CD4-positive, alpha-beta T cell treated with Interleukin-15 for 1 hour (primary cell): ENCODE results near the gene TRIAP1.
"Not testable (repeated sequence)": the region's sequence is repeated elsewhere in the genome, so short reads cannot be mapped to it uniquely, and the experiment has no call there.

ENCODE experiments used
- DNase-seq: peaks from one replicate; pipeline ENCODE4 v3.0.0-alpha.2; 2020

The TRIAP1 gene

DNA sequence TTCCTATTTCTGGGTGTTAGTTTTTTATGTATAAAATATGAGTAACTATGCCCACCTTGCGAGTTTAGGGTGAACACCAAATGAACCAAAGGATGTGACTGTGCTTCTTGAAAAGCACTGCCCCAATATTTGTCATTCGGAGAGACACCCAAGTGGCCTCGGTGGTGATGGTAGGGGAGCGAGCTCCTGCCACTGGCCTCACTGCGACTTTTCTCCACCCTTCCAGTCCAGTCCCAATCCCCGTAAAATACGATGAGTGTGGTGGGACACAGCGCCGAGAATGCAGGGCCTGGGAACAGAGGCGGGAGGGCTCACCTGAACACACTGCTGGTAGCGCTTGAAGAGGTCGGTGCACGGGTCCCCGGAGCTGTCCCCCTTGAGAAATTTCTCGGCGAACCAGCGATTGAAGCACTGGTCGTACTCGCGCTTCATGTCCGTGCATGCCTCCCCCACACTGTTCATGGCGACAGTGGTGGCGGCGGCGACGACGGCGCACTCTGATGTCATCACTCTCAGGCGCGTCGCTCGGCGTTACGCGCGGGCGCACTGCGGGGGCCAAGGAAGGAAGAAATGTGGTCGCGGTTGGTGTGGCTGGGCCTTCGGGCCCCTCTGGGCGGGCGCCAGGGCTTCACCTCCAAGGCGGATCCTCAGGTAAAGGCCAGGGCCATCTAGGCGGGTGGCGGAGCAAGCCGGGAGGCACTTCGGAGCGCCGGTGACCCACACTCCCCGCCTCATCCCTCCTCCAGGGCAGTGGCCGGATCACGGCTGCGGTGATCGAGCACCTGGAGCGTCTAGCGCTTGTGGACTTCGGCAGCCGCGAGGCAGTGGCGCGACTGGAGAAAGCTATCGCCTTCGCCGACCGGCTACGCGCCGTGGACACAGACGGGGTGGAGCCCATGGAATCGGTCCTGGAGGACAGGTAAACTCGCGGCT lies at the start of gene TRIAP1, which contains the start of gene GATC:
TRIAP1 (minus strand) TSS at position 474 of the 933 bp plus-strand sequence; CDS start at position 462, 12 bp downstream.
GATC (plus strand) TSS at position 534 of the 933 bp plus-strand sequence; CDS start at position 571, 37 bp downstream.
- peak; percentile 85 for DNase-seq

DNA sequence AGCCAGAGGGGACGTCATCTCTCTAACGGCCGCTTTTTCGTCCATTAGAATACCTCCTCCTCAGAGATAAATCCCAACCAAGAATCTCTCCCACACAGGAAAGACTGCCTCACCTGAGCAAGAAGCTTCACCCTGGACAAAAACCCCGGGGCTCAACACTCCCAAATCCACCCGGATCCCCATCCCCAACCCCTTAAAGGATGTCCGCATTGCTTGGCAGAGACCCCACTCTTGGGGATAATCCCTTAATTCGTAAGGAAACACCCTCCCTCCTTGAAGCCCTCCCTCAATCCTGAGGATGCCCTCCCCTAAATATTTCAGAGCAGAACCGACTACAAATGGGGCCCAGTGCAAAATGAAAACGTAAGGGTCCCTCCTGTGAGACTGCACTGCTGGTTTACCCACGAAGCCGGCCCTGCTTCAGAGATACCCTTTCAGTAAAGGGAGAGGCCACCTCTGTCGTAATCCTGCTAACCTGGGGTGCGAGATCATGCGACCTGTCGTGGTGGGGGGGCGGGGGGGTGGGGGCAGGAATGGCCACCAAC lies 49.1 kb upstream of the TRIAP1 start:
- no peak for DNase-seq

DNA sequence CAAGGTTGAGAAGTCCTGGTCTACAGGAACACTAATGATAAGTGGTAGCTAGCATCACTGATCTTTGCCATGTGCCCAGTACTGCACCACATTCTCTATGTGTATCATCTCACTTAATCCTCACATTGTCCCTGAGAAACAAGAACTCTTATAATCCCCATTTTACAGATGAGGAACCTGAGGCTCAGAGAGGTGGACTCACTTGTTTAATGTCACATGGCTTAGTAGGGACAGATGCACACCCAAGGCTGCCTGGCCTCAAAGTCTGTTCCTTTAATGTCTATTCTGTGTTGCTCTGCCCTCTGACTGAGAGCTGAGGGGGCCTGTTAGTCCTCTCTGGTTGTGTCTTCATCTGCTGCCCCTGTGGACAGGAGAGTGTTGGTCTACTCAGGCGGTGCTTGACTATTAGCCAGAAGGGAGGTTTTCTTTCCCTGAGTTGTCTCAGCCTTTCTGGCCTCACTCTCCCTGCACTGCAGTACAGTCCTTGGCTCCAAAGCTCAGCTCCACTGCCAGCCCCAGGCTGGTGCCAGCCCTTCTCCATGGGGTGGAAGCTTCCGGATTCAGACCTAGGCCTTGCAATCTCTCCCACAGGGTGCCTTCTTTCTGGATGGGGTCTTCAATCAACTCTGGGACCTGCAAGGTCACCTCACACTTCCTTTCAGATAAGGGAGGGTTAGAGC lies 44.8 kb upstream of the TRIAP1 start:
- no peak for DNase-seq

DNA sequence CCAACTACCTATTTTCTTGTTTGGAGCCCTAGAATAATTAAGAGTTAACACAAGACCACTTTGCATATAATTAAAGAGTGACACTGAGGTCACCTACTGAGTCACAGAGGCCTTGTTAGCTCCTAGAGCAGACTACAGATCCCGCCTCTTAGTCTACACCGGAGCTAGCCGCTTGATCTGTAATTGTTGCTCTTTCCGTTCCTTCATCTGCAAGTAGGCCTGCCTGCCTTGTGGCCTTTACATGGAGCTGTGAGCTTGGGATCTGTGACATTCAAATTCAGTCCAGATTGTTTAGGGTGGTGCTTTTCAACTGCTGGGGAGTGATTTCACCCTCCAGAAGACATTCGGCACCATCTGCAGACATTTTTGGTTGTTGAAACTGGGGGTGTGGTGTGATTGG lies 44.1 kb upstream of the TRIAP1 start:
- no peak for DNase-seq

DNA sequence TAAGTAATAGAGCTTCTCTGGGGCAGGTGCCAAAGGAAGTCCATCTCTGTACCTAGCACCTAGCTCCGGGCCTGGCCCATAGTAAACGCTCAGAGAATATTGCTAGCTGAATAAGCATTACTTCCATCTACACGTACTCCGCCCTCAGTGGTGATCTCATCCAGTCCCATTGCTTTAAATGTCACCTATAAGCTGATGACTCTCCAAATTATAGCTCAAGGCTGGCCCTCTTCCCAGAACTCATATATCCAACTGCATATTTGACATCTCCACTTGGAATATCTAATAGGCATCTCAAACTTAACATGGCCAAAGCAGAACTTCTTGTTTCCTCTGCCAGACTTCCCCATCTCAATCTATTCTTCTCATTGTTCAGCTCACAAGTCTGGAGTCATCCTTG lies 42.8 kb upstream of the TRIAP1 start:
- no peak for DNase-seq

DNA sequence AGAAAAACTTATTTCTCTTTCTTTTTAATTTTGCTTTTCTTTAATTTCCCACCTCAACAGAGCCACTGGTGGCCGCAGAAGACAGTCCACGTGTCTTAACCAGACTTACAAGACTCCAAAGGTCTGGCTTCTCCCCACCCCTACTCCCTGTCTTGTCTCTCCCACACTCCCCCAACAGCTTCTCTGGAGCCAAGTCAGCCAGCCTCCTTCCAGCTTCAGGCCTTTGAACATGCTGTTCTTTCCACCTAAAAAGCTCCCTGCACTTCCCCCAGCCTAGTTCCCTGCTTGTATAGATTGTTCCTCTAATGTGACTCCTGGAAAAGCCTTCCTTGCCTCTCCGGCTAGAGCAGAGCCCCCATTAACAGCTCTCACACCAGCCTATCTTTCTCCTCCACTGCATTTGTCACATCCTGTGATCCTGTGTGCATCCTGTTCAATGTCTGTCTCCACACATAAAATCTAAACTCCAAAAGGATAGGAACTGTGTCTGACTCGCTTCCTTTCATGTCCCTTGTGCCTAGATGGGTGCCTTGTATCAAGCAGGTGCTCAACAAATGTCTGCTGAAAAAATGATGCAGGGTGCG lies 42.0 kb upstream of the TRIAP1 start:
- no peak for DNase-seq

DNA sequence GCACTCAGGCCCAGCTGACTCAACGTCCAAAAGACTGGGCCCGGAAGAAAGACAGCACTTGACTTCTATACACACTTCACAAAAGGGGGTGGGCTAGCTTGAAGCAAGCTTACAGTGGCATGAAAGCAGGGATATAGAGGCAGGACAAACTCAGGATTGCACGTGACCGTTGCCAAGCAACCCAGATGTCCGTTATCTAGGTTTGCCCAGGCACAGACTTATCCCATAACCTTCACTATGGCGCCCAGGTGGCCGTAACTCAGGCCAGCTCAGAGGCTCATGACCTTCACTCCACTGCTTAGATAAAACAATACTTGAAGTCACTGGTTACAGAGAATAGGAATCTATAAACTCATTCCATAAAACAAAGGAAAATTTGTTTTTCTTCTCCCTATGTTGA lies 41.4 kb upstream of the TRIAP1 start:
- not testable (repeated sequence) for DNase-seq

DNA sequence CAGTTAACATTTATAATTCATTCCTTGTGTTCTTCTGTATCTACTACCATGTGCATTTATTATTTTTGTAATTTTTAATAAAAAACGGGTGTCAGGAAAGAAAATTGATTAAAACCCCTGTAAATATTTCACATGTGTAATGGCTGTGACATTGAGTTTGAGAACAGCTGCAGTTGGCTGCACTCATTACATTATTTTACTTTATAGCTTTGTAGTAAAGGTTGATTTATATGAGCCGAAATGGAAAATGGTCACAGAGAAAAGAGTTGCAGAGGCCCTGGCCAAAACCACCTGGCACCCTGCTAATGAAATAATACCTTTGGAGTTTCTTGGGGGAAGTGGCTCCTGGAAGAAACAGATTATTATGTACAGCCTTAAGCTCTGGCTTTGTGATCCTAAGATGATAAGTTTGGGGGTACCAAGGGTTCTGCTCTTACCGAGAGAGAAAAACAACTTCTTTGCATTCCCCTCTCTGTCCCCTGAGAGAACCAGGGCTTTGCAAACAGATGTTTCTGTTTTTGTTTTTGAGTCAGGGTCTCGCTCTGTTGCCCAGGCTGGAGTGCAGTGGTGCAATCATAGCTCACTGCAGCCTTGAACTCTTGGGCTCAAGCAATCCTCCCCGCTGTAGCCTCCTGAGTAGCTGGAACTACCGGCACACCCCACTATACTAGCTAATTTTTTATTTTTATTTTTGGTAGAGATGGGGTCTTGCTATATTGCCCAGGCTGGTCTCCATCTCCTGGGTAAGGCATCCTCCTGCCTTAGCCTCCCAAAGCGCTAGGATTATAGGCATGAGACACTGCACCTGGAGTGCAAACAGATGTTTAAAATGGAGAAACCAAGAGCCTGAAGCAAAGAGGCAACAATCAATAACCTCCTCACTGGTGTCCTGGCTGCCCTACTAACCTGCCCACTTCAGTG lies 40.0 kb upstream of the TRIAP1 start:
- DNase-seq, result no peak

DNA sequence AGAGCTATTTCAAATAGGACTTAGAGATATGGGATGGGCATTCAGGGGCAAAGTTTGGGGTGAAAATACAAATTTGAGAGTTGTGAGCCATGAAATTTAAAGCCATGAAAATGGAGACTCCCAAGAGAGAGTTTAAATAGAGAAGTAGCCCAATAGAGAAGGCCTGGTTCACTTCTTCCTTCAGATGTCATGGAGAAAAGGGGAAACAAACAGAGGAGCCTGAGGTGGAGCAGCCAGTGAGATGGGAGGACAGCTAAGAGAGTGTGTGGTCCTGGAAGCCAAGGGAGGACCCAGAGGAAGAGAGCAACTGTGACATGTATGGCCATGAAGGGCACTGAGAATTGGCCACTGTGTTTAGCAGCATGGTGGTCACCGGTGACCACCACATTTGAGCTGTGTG lies 37.4 kb upstream of the TRIAP1 start:
- no peak for DNase-seq

DNA sequence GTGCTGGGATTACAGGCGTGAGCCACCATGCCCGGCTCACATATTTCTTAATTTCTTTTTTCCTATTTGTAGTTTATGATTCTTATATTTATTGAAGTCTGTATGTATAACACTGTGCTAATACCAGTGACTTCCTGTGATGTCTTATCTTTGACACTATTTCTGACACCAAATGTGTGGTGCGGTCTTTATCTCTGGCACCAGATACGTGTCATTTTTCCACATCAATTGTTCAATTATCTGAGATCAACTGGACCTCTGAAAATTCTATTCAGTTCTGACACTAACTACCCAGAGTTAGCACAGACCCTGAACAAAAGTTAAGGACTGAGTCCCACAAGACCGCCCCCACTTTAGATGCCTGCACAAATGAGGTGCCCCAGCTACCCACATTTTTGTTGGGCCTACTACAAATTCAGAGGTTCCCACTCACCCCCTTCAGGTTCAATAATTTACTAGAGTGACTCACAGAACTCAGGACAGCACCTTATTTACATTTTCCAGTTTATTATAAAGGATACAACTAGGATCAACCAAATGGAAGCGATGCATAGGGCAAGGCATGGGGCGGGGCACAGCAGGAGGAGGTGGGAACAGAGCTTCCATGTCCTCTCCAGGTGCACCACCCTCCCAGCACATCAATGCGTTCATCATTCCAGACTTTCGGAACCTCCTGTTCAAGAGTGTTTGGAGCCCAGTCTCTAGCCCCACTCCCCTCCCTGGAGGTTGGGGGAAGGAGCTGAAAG lies 35.0 kb upstream of the TRIAP1 start:
- DNase-seq, result no peak

DNA sequence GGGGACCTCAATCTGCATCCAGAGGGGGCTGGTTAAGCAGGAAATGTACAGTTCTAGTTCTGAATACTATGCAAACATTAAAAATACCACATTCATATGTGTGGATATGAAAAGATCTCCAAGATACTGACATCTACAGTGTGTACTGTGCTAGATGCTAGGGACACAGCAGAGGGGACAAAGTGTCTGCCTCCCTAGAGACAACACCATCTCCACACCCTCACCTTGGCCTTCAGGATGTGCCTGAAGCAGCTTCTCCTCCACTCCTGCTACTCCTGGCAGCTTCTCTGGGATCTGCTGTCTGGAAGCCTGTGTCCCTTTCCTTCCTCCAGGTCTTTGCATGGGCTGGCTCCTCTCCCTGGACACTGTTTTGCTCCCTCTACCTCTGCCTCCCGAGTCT lies 34.0 kb upstream of the TRIAP1 start:
- no peak for DNase-seq

DNA sequence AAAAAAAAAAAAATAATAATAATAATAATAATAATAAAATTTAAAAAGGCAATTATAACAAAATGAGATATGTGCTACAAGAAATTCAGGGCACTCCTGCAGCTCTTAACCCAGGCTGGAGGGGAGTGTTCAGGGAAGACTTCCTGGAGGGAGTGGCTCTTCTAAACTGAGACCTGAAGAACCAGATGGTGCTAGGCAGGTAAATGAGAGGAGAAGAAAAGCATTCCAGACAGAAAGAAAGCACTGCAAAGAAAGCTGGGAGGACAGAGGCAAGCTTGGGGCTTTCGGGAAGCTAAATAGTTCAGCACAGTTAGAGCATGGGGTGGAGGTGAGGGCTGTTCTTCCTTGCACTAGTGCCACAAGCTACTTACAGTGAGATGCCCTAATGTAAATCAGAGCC lies 33.3 kb upstream of the TRIAP1 start:
- no peak for DNase-seq

DNA sequence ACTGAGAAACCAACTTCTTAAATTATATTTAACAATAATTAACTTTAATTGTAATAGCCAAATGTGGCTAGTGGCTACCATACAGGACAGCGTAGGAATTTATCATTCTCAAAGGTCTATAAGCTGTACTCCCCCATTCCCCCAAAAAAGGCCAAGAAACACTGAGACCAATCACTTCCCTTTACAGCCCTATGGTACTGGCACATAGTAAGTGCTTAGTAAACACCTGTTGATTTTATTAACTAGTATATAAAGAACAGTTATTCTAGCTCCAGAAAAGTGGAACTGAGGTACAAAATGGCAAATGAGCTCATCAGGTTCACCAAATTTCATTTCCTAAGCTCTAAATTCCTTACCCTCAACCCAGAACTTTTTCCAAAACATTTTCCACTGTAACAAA lies 29.5 kb upstream of the TRIAP1 start:
- DNase-seq, result no peak

DNA sequence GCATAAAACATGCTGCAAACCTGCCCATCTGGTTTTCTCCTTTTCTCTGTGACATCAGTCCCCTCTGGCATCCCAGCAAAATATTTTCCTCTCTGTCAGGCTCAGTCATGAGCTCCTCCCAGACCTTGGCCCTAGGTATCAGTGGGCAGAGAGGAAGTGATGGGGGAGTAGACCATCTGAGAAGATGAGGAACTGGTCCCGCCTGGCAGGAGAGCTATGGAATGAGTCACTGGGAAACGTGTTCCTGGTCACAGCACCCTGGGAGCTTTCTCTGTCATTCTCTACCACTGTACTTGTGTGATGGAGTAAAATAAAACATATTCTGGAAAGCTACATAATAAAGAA lies 28.4 kb upstream of the TRIAP1 start:
- DNase-seq, result peak; percentile 23

DNA sequence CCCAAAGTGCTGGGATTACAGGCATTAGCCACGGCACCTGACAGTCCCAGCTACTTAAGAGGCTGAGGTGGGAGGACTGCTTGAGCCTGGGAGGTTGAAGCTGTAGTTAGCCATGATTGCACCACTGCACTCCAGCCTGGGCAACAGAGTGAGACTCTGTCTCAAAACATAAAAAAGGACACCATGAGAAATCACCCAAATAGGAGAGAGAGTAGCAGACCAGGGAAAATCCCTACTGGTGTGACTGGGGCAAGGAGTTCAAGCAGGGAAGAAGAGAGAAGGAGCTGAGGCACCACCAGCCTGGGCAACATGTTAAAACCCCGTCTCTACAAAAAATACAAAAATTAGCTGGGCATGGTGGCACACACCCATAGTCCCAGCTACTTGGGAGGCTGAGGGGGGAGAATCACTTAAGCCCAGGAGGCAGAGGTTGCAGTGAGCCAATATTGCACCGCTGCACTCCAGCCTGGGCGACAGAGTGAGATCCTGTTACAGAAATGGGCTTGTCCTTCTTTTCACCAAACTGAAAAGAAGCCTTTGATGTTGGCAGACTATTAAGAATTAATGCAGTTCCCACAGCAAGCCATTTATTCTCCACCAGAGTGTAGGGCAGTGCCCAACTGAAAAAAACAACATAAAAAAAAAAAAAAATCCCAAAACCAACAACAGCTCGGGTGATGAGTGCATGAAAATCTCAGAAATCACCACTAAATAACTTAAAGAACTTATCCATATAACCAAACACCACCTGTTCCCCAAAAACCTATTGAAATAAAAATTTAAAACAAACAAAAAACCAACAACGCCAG lies 27.8 kb upstream of the TRIAP1 start:
- DNase-seq, result no peak

DNA sequence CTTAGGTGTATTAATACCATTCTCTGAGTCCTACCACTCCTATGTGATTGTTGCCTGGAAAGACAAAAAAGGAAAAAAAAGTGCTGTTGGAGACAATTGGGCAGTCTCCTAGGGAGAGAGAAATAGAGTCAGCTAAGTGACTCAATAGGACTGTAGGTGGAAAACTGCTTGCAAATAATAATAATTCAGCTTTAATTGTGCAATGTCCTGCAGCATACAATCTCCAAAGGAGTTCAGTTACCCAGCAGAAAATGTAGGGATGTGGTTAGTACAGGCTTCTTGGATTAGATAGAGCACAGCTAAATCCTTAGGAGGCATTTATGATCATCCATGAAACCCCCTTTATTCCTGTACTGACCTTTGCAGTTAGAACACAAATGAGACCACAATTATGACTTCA lies 26.3 kb upstream of the TRIAP1 start:
- DNase-seq, result no peak

DNA sequence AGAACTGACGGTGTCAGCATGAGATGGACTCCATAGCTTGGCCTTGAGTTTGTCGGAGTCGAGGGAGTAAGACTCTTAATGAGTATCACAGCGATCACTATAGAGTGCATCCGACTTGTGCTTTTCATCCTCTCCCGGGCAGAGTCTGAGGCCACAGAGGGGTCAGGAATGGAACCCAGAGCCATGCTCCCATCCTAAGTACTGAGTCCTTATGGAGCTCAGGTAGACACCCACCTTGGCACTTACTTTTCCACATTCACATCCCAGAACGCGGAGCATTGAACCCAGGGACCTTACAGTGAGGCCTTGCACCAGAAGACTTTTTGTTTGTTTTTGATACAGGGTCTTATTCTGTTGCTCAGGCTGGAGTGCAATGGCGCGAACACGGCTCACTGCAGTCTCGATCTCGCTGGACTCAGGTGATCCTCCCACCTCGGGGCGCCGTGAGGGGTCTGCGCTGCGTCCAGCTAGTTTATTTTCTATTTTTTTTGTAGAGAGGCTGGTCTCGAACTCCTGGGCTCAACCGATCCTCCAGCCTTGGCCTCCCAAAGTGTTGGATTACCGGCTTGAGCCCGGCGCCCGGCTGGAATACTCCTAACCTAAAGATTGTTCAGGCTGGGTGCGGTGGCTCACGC lies 24.1 kb upstream of the TRIAP1 start:
- DNase-seq, result no peak

DNA sequence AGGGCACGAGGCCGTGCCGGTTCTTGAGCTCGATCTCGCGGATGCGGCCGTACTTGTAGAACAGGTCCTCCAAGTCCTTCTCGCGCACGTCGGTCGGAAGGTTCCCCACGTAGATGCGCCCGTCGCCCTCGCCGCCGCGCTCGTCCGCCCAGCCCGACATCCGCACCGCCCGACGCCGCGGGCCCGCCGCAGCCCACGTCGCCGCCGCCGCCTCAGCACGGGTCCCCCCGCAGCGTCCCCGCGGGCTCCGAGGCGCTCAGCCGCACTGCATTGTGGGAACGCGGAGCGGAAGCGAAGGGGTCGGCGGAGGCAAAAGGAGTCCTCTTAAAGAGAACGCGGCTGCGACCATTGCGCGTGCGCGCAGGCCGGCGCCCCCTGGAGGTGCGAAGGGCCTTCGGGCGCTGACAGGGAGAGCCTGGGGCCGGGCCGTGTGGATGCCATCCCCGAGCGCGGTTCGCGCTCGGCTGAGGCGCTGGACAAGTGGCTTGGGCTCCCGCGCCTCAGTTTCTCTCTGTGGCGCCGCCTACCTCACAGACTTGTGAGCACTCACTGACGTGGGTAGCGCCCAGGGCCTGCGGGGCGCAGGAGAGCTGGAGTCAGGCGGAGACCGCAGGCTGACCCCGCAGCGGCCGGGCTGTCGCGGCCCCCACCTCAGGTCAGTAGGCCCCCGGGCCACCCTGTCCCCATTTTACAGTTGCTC lies 23.4 kb upstream of the TRIAP1 start, which contains the start of gene SRSF9:
SRSF9 (minus strand) TSS at position 299 of the 700 bp plus-strand sequence; CDS start at position 160, 139 bp downstream.
- peak; percentile 97 for DNase-seq

DNA sequence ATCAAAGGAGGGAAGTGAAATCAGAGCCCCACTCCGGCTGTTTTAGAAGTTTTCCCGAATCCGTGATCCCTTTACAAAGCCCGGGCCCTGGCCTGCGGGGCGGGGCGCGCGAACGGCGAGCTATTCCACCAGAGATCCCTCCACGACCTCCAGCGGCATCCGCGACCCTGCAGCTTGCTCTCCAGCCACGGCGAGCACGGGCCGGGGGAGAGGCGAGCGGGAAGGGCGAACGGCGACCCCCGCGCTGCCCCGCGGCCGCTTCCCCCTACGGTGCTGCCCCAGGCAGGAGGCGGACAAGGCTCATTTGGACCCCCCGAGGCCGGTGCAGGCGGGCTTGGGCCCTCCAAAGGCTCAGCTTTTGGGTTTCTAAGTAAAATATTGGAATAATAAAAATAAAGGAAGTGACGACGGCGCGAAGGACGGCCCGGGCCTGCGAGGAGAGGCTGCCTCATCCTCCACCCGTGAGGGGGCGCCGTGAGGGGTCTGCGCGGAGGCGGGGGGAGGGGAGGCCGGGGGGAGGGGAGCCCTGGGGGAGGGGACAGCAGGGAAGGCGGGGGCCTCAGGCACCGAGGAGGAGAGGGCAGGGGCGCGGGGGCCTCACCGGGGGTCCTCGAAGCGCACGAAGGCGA lies 22.8 kb upstream of the TRIAP1 start:
- DNase-seq, result peak; percentile 62
